ENCODE measurements around the gene CDC42EP5.

- TF ChIP-seq POLR2AphosphoS5 (IDR thresholded peaks at IDR 0.05; ENCODE audit: low read depth, low read length) (no peak), TAF1 (IDR thresholded peaks at IDR 0.05; ENCODE audit: borderline replicate concordance, insufficient read depth, low read length) (no peak)
Observed at GRCh38 chr19:54444737-54445136, 28.4 kb downstream of the CDC42EP5 start.
